T1000 (cell line): ENCODE results near the gene PRKCZ.
"Not testable (repeated sequence)": the region's sequence is repeated elsewhere in the genome, so short reads cannot be mapped to it uniquely, and the experiment has no call there.

ENCODE experiments used
- DNase-seq: peaks from one replicate; lab custom pipeline; 2025; ENCODE audit warnings: mixed read lengths; lab: John Stamatoyannopoulos, UW

Gene PRKCZ

DNA sequence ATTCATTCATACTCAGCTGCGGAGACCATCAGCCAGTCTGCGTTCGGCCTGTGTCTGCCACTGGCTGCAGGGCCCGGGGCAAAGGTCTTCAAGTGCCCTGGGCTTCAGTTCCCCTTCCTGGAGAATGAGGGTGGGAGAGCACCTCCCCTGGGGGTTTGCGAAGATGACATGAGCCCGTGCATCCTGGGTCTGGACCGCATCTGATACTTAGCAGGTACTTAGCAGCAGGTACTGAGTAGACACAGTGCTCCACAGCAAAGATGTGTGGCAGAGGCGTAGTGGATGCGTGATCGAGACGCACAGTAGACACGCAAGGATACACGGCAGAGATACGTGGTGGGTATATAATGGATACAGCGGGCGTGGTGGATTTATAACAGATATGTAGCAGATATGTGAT, 51.3 kb downstream of the PRKCZ start:
- no peak for DNase-seq

- no peak for DNase-seq
Measured at GRCh38 chr1:2101946-2102345, 51.7 kb downstream of the PRKCZ start.

- no peak for DNase-seq
Measured at GRCh38 chr1:2102753-2103152, 52.5 kb downstream of the PRKCZ start.

DNA sequence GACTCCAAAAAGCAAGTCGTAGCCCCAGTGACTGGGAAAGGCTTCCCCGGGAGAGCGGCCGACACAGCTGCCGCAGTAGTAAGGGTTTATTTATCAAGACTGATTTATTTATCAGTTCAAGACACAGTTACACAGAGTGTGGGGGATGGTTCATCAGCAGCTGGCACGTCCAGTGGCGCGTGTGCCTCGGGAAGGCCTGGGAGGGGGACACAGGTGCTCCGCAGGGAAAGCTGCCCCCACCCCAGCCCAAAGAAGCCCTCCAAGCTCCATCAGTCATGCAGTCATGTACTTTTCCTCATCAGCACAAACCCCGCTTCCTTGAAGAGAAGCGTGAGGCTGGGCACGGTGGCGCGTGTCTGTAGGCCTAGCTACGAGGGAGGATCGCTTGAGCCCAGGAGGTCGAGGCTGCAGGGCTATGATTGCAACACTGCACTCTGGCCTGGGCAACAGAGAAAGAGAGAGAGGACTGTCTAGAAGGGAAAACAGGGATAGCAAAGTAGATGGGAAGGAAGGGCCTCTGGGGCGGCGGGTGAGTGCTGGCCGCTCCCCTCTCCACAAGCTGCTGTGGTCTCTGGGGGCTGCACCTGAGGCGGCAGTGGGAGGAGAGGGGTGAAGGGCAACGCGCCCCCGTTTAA, 53.2 kb downstream of the PRKCZ start:
- no peak for DNase-seq

GRCh38 chr1:2103901-2104590, 53.8 kb downstream of the PRKCZ start:
- no peak for DNase-seq

- DNase-seq, result no peak
Measured at GRCh38 chr1:2104621-2105427, 54.6 kb downstream of the PRKCZ start.

- no peak for DNase-seq
Measured at GRCh38 chr1:2105781-2106524, 55.7 kb downstream of the PRKCZ start.

- DNase-seq, result no peak
Measured at GRCh38 chr1:2106659-2107405, 56.6 kb downstream of the PRKCZ start.

GRCh38 chr1:2107586-2108212, 57.5 kb downstream of the PRKCZ start:
- no peak for DNase-seq

GRCh38 chr1:2108213-2108876, 58.1 kb downstream of the PRKCZ start:
- no peak for DNase-seq

DNA sequence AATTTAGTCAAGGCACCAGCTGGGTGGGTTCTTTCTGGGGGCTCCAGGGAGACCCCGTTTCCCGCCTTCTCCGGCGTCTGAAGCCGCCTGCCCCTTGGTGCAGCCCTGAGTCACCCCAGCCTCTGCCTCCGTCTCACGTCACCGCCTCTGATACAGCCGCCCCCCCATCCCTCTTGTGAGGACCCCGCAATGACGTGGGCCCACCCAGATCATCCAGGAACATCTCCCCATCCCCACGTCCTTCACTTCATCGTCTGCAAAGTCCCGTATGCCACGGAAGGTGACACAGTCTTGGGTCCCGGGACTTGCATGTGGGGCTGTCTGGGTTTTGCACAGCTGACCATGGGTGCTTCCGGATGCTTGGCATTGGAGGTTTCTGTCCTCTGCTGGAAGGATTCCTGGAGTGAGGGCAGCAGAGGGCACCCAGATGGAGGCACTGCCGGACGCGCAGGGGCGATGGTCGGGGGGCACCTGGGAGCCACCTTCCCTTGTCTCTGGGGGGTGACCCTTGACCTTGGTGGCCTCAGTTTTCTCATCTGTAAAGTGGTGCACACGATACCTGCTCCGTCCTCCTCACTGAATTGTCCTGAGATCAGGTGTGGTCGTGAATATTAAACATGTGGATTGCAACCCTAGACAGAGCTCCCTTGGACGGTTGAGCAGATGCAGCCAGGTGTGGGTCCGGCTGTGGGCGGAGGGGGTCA, 58.8 kb downstream of the PRKCZ start:
- no peak for DNase-seq

DNA sequence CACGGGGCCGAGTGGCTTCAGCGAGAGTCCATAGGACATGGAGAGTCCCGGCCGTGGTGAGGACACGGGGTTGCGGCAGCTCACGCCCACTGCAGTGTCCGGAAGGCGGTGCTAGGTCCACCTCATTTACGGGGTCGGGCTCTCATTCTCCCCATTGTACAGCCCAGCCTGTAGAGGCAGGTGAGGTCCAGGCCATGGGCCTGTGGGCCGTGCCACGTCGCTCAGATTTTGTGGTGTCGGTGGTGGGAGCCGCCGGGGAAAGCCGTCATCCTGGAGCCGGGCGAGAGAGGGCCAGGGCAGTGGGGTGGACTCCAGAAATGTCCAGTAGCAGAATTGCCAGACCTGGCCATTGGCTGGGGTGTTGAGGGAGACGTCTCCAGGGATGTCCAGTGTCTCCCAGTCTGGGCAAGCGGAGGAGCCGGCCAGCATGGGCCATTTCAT, 59.4 kb downstream of the PRKCZ start:
- DNase-seq, result no peak

GRCh38 chr1:2110191-2110737, 60.1 kb downstream of the PRKCZ start:
- no peak for DNase-seq

DNA sequence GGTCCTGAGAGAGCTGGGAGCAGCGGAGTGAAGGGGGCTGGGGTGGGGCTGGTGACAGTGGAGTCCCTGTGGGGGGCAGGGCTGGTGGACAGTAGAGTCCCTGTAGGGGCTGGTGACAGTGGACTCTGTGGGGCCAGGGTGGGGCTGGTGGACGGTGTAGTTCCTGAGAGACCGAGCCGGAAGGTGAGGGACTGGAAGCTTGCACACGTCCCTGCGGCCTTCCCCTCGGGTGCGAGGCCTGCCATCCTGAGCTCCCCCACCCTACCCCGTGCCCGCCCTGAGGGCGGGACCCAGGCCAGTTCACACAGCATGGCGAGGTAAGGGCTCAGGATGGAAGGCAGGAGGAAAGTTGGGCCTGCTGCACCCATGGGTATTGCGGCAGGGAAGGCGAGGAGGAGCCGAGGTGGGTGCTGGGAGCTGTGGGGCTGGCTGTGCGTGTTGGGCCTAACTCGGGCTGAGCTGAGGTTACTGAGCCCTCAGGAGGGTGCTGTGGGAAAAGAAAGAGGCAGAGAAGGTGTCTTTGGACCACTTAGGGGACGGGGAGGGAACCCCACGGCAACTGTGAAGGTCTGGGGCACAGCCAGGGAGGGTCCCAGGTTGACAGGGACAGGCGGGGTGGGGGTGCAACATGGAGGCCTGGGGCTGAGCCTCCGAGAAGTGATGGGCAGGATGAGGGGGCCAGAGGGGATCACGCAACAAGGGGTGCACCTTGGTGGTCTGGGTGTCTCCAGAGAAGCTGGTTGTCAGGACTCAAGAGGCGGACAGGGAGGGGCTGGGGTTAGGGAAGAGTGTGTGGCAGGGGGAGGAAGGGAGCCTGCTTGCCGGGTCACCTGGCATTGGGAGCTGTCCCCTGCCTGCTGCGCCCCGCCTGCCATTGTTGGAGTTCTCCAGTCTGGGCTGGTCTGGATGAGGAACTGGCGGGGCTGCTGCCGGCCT, 60.8 kb downstream of the PRKCZ start:
- no peak for DNase-seq

DNA sequence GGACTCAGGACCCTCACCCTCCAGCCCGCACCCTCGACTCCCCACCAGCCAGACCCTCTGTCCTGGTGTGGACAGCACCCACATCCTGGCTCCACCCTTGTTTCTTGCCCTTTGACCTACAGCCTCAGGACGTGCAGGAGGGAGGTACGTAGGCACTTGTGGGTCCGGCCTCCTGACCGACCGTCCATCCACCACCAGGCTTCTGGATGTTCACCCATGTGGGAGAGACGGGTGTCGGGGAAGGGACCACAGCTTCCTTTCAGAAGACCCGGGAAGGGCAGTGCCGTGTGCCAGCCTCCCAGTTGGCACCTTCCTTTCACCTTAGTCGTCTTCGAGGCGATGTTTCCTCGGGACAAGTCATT, 61.4 kb downstream of the PRKCZ start:
- DNase-seq, result no peak

DNA sequence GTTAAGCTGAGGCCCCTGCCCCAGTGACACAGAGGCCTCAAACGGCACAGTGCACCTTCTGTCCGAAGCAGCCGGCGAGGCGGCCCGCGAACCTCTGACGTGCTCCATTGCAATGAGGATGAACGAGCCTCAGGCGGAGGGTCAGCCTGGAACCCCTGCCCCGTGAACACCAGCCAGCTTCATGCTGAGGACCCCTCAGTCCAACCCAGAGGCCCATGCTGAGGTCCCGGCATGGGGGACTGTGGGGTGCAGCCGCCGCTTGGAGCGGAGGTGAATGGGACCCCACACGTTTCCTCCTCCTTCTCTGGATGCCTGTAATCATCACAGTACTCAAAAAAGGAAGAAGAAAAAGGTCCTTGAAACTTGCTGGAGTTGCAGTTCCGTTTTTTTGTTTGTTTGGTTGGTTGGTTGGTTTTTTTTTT, 62.1 kb downstream of the PRKCZ start:
- no peak for DNase-seq

DNA sequence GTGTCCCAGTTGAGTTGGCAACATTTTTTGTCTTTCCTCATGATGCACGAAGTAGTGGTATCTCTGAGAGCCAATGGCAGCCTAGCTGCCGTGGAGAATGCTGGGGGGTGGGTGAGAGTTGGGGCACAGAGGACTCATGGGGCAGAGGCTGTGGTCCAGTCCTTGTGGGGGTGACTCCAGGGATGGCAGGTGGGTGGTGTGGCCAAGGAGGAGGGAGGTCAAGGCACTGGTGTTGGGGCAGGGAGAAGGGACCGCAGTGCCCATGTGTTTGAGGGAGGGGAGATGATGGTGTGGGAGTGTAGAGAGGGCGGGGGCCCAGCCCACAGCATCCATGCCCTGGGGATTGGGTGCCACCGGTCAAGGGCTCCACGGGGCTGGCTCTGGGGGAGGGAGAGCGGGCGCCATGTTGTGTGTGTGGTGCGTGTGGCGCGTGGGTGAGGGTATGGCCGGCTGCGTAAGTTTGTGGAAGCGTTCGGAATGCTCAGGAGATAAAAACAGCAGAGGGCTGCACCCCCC, 63.5 kb downstream of the PRKCZ start:
- no peak for DNase-seq

DNA sequence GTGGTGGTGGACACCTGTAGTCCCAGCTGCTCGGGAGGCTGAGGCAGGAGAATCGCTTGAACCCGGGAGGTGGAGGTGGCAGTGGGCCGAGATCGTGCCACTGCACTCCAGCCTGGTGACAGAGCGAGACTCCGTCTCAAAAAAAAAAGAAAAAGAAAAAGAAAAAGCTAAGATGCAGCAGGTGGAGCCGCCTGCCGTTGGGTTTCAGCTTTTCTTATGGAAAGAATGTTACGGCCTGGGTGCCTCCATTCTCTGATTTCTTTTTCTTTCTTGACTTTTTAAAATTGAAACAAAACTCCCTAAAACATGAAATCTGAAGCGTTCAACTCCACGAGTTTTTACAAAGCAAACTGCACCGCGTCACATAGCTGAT, 64.4 kb downstream of the PRKCZ start:
- not testable (repeated sequence) for DNase-seq
